ENCODE results near the gene NOD1. TPM values are rescaled to one million over a fixed set of nuclear protein-coding genes. Genes with fewer than 3 reads are reported as not detected.

NOD1 gene
- total and polyA plus RNA-seq, 2 of the 13 experiments (the other 11 are each of a cell fraction or from before 2014, with no cell fraction given) = 1.7 to 2.9 TPM

DNA sequence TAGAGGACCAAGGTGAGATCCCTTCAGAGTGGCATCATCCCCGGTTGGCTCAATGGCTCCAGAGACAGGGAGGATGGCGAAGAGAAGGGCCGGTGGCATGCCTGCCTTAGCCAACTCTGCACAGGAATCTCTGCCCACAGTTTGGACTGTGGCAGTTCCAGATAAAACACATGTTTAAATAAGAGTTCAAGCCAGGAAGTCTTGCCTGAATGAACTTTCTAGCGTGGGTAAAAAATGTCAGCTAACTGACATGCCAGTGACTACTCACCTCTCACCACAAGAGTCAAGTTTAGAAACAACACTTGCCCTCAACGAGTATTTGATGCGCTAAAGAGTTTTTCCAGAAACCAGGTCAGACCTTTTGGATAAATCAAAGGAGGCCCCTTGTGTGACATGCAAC is 3.0 kb downstream of the NOD1 start (continued):
- TF ChIP-seq, protein P1, sequence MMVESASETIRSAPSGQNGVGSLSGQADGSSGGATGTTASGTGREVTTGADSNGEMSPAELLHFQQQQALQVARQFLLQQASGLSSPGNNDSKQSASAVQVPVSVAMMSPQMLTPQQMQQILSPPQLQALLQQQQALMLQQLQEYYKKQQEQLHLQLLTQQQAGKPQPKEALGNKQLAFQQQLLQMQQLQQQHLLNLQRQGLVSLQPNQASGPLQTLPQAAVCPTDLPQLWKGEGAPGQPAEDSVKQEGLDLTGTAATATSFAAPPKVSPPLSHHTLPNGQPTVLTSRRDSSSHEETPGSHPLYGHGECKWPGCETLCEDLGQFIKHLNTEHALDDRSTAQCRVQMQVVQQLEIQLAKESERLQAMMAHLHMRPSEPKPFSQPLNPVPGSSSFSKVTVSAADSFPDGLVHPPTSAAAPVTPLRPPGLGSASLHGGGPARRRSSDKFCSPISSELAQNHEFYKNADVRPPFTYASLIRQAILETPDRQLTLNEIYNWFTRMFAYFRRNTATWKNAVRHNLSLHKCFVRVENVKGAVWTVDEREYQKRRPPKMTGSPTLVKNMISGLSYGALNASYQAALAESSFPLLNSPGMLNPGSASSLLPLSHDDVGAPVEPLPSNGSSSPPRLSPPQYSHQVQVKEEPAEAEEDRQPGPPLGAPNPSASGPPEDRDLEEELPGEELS (CRISPR knock-in tag; IDR thresholded peaks at IDR 0.05) = no peak
- TF ChIP-seq MED1 (CRISPR knock-in tag; IDR thresholded peaks at IDR 0.05) (no peak), ZNF652 (CRISPR knock-in tag; IDR thresholded peaks at IDR 0.05; ENCODE audit: borderline replicate concordance, low read depth) (no peak), ZSCAN31 (CRISPR knock-in tag; IDR thresholded peaks at IDR 0.05; ENCODE audit: low read depth) (no peak)

DNA sequence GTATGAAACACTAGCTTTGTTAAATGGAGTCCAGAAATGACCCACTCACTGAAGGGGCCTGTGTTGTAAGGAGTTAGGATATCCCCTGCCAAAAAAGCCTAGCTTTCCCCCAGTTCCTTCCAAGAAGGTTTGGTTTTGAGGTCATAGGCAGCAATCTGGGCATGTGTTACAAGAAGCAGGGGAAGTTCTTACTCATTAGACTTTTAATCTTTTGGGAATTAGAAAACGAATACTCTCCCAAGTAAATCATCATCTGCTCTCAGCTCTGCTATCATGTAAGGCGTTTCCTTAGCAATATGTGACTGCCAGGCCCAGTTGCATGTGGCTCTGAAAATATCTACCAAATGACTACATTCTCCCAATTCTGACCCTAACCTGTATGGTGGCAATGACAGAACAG is 3.7 kb downstream of the NOD1 start:
- in situ Hi-C loops (cut with HindIII; ENCODE audit: extremely low pct_ligation_motif_present, low pct_unique_long_range_greater_than_20kb) = no loop called here
- FAIRE-seq = no peak
- no peak for DNase-seq (ENCODE audit: low spot score)
- Histone ChIP-seq H3K4me3 (replicated peaks in 1 of 3; ENCODE audit: insufficient read depth in 1 of 3, low read depth in 2 of 3, low read length in 3 of 3) (no peak overlapping the region), H2AFZ (ENCODE audit: low read length) (no peak overlapping the region), H3K27me3 (ENCODE audit: control insufficient read depth in 1 of 2, insufficient read depth in 2 of 2, low read length in 2 of 2) (peaks cover 1 to 3% of the 10 kb centered on the region in 2 experiments; a peak in 1 of 5 replicates), H4K20me1 (ENCODE audit: insufficient read depth, low read length) (no peaks in the 10 kb centered on the region), H3K79me2 (ENCODE audit: insufficient read depth, low read length) (no peaks in the 10 kb centered on the region), H3K36me3 (replicated peaks in 1 of 2; ENCODE audit: control insufficient read depth in 1 of 2, insufficient read depth in 2 of 2, low read length in 2 of 2) (no peaks in the 10 kb centered on the region), H3K4me1 (ENCODE audit: insufficient read depth, low read length) (peaks cover 42% of the 10 kb centered on the region), H3K9me3 (ENCODE audit: low read length) (no peaks in the 10 kb centered on the region), H3K4me2 (ENCODE audit: low read depth, low read length) (no peak overlapping the region), H3K27ac (ENCODE audit: extremely low read length, insufficient read depth, low read length) (no peak overlapping the region), H3K9ac (ENCODE audit: insufficient read depth, low read depth, low read length) (no peak overlapping the region)
- no TSS peak for BruUV-seq (replicated peaks)
- no peak for ATAC-seq
- POLR2A ChIA-PET = no interaction called here
- CTCF ChIA-PET (ENCODE audit: low intra/inter-chr PET ratio, low total read pairs) = no interaction called here
- intact Hi-C loops (cut with micrococcal nuclease; ENCODE audit: unreplicated experiment) = no loop called here
- WGBS (ENCODE audit: low lambda C conversion rate) = 79% methylated on average over 2 of the region's 2 CpGs
- TF ChIP-seq, protein P2, sequence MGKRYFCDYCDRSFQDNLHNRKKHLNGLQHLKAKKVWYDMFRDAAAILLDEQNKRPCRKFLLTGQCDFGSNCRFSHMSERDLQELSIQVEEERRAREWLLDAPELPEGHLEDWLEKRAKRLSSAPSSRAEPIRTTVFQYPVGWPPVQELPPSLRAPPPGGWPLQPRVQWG (CRISPR knock-in tag; IDR thresholded peaks at IDR 0.05; ENCODE audit: borderline replicate concordance, low read depth) = no peak
- TF ChIP-seq FOXK2 (IDR thresholded peaks at IDR 0.05) (no peak), XBP1 (CRISPR knock-in tag; IDR thresholded peaks at IDR 0.05) (no peak), HNRNPUL1 (IDR thresholded peaks at IDR 0.05; ENCODE audit: low read depth, low read length) (no peak), EED (CRISPR knock-in tag; IDR thresholded peaks at IDR 0.05) (no peak), IRX3 (CRISPR knock-in tag; IDR thresholded peaks at IDR 0.05; ENCODE audit: borderline replicate concordance, low read depth) (no peak), HOXA3 (CRISPR knock-in tag; IDR thresholded peaks at IDR 0.05) (no peak), ZNF839 (CRISPR knock-in tag; IDR thresholded peaks at IDR 0.05; ENCODE audit: borderline replicate concordance) (no peak), ZNF549 (CRISPR knock-in tag; IDR thresholded peaks at IDR 0.05) (no peak), HNF4A (CRISPR knock-in tag; IDR thresholded peaks at IDR 0.05) (no peak)
- TF ChIP-seq, protein P3, sequence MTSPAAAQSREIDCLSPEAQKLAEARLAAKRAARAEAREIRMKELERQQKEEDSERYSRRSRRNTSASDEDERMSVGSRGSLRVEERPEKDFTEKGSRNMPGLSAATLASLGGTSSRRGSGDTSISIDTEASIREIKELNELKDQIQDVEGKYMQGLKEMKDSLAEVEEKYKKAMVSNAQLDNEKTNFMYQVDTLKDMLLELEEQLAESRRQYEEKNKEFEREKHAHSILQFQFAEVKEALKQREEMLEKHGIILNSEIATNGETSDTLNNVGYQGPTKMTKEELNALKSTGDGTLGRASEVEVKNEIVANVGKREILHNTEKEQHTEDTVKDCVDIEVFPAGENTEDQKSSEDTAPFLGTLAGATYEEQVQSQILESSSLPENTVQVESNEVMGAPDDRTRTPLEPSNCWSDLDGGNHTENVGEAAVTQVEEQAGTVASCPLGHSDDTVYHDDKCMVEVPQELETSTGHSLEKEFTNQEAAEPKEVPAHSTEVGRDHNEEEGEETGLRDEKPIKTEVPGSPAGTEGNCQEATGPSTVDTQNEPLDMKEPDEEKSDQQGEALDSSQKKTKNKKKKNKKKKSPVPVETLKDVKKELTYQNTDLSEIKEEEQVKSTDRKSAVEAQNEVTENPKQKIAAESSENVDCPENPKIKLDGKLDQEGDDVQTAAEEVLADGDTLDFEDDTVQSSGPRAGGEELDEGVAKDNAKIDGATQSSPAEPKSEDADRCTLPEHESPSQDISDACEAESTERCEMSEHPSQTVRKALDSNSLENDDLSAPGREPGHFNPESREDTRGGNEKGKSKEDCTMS (CRISPR knock-in tag; conservative IDR thresholded peaks at IDR 0.05) = no peak
- TF ChIP-seq, protein P4, sequence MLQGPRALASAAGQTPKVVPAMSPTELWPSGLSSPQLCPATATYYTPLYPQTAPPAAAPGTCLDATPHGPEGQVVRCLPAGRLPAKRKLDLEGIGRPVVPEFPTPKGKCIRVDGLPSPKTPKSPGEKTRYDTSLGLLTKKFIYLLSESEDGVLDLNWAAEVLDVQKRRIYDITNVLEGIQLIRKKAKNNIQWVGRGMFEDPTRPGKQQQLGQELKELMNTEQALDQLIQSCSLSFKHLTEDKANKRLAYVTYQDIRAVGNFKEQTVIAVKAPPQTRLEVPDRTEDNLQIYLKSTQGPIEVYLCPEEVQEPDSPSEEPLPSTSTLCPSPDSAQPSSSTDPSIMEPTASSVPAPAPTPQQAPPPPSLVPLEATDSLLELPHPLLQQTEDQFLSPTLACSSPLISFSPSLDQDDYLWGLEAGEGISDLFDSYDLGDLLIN (CRISPR knock-in tag; IDR thresholded peaks at IDR 0.05; ENCODE audit: borderline replicate concordance) = no peak
- TF ChIP-seq, protein P5, sequence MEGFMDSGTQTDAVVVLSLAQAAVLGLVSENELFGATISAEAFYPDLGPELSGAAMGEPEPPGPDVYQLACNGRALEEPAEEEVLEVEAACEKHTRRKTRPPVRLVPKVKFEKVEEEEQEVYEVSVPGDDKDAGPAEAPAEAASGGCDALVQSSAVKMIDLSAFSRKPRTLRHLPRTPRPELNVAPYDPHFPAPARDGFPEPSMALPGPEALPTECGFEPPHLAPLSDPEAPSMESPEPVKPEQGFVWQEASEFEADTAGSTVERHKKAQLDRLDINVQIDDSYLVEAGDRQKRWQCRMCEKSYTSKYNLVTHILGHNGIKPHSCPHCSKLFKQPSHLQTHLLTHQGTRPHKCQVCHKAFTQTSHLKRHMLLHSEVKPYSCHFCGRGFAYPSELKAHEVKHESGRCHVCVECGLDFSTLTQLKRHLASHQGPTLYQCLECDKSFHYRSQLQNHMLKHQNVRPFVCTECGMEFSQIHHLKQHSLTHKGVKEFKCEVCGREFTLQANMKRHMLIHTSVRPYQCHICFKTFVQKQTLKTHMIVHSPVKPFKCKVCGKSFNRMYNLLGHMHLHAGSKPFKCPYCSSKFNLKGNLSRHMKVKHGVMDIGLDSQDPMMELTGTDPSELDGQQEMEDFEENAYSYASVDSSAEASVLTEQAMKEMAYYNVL (CRISPR knock-in tag; IDR thresholded peaks at IDR 0.05; ENCODE audit: borderline replicate concordance) = no peak

Data from HepG2 (cell line).